Hair follicle dermal papilla cell (primary cell): Measurements from ENCODE around the gene SPEN. TPM values are rescaled to one million over a fixed set of nuclear protein-coding genes. Genes with fewer than 3 reads are reported as not detected.

Experiments used
- small RNA-seq: library from RNA; depleted of rRNA; stranded (forward); fragments of <200 nt; gene quantifications from one replicate; pipeline ENCODE3, GENCODE V24; 2012
- total RNA-seq: library from RNA; depleted of rRNA; stranded (reverse); fragments of >200 nt; gene quantifications from 2 replicates; pipeline ENCODE4 v1.2.3, GENCODE V29; 2012

SPEN gene
- 27.3 and 28.6 TPM in 2 replicates for total RNA-seq

DNA sequence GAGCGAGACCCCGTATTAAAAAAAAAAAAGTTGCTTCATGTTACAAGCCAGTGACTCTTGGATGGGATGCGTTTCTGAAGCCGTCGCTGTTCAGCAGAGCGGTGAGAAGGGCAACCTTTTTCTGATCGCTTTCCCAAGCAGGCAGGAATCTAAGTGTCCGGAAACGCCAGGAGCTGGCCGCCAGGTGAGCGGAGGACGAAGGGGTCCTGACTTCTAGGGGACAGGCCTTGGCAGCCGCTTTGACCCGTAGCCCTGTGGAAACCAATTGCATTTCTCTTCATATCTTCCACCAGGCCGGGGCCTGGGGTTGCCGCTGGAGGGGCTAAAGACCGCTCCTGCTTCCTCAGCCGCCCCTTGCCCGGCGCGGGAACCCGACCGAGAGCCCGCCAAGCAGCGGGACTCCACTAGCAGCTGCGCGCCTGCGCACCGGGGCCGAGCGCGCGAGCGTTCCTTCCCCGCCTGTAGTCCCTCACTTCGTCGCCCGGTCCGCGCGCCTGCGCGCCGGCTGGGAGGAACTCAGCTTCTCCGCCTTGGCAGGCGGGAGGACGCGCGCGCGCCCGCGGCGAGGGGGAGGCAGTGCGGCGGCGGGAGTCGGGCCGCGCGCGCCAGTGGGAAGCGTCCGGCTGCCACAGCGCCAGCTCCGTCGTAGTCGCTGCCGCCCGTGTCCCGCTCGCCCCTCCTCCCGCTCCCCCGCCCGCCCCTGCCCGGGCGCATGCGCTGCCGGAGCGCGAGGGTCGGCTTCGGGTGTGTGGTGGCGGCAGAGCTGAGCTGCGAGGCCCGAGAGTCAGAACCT is at the start of gene SPEN:
Gene SPEN (plus strand): TSS at position 608 of the 793 bp plus-strand sequence. CDS start 361 bp downstream, outside the sequence.

GRCh38 chr1:15807549-15807948 is 40.0 kb upstream of the SPEN start, which contains the start of gene UQCRHL:
TSS of gene UQCRHL (minus strand) at chr1:15807649. CDS start at chr1:15807649, 0 bp downstream.

DNA sequence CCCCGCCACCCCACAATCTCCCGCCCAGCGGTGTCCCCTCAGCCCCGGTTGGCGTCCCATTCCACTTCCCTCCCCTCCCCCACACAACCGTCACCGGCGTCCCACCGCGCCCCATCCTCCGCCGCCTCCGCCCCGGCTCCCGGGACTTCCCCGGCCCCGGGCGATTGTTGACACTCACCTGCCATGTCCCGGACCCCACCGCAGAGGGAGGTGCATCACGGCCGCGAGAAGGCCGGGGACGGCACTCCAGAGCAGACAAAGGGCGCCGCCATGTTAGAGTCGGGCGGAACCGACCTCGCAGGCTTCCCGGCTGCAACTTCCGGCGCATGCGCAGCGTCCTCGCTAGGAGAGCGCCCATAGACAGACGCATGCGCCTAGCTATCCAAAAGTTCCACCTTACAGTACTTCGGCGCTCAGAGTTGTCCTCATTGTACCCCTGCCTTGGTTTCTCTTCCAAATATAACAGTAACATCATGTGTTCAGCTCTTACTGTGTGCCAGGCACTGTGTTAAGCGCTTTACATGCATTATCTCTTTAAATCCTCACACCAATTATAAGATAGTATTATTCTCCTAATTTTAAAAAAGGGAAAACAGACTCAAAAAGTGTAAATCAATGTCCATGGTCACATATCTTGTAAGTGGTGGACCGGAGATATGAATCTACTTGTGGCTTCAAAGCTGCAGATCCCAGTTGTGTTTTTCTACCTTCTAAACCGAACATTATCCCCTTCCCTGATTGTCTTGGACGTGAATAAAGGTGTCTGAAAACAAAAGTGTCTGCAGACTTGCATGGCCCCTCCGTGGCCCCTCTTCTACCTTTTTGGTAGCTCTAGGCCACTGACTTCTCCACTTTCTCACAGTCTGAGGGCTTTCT is 128.5 kb downstream of the SPEN start, which contains the start of gene ZBTB17:
Gene ZBTB17 (minus strand): TSS at position 297 of the 876 bp plus-strand sequence. CDS start 27,606 bp downstream, outside the sequence.

Small RNA genes within 50 kb of the gene (small RNA-seq; reads per million reads assigned to genes)
- gene AL034555.1, result not detected
- not detected for gene AL355994.1
- not detected for gene AL355994.5

Other genes with a start within 250 kb of the SPEN start
- gene DDI2, start 230.2 kb upstream of the SPEN start, total RNA-seq, result 22.3 and 25.3 TPM in 2 replicates
- 82.1 and 83.7 TPM in 2 replicates for gene PLEKHM2, start 163.4 kb upstream of the SPEN start, total RNA-seq
- gene SLC25A34, start 111.4 kb upstream of the SPEN start, total RNA-seq, result 0.49 and 0.65 TPM in 2 replicates
- not detected in 2 replicates for gene TMEM82, start 105.2 kb upstream of the SPEN start, total RNA-seq
- 72.7 and 83.2 TPM in 2 replicates for gene FBLIM1, start 88.9 kb upstream of the SPEN start, total RNA-seq
- gene UQCRHL, start 40.1 kb upstream of the SPEN start, total RNA-seq, result 0.36 and 0.81 TPM in 2 replicates
- 36.2 and 49.8 TPM in 2 replicates for gene ZBTB17, start 128.4 kb downstream of the SPEN start, total RNA-seq
- gene SRARP, start 156.5 kb downstream of the SPEN start, total RNA-seq, result not detected in 2 replicates
- gene HSPB7, start 170.3 kb downstream of the SPEN start, total RNA-seq, result 20.6 and 22.2 TPM in 2 replicates
- 0.16 TPM in 1 of 2 replicates, not detected in the other for gene CLCNKA, start 174.3 kb downstream of the SPEN start, total RNA-seq
- 0.24 and 0.32 TPM in 2 replicates for gene CLCNKB, start 196.1 kb downstream of the SPEN start, total RNA-seq
- 0.49 and 0.65 TPM in 2 replicates for gene FAM131C, start 225.9 kb downstream of the SPEN start, total RNA-seq